Cortex of kidney (tissue), 1 donor: ENCODE results near the gene P2RX7.
"Not testable (repeated sequence)": the region's sequence is repeated elsewhere in the genome, so short reads cannot be mapped to it uniquely, and the experiment has no call there.

Experiments used
- DNase-seq: peaks from one replicate; lab custom pipeline; 2025; lab: John Stamatoyannopoulos, UW

Gene P2RX7

GRCh38 chr12:121170611-121171260, 38.1 kb downstream of the P2RX7 start:
- DNase-seq: no peak

DNA sequence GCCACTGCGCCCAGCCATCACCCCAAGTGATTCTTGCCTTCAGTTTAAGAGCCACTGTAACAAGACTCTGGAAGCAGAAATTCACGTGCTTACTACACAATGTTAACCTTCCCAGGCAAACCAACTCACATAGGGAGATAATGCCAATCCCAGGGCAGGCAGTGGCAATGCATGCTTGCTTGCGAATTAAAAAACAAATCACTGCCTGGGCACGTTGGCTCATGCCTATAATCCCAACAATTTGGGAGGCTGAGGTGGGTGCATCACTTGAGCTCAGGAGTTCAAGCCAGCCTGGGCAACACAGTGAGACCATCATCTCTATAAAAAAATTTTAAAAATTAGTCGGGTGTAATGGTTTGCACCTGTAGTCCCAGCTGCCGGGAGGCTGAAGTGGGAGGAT, 39.5 kb downstream of the P2RX7 start:
- no peak for DNase-seq

GRCh38 chr12:121175383-121176119, 42.9 kb downstream of the P2RX7 start:
- DNase-seq: no peak

- DNase-seq: no peak
Measured at GRCh38 chr12:121176826-121177529, 44.3 kb downstream of the P2RX7 start.

DNA sequence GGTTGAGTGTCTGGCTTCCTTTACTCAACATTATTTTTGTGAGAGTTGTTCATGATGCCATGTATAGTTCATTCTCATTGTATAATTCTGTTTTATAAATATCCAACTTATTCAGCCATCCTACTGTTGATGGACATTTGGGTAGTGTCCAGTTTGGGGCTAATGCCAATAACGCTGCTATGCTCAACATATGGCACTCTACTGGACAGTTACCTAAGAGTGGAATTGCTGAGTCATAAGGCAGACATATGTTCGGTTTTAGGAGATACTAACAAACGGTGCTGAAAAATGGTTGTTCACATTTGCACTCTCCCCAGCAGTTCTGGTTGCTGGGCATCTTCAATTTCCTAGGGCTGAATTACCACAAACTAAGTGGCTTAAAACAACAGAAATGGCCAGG, 48.5 kb downstream of the P2RX7 start:
- DNase-seq: no peak

DNA sequence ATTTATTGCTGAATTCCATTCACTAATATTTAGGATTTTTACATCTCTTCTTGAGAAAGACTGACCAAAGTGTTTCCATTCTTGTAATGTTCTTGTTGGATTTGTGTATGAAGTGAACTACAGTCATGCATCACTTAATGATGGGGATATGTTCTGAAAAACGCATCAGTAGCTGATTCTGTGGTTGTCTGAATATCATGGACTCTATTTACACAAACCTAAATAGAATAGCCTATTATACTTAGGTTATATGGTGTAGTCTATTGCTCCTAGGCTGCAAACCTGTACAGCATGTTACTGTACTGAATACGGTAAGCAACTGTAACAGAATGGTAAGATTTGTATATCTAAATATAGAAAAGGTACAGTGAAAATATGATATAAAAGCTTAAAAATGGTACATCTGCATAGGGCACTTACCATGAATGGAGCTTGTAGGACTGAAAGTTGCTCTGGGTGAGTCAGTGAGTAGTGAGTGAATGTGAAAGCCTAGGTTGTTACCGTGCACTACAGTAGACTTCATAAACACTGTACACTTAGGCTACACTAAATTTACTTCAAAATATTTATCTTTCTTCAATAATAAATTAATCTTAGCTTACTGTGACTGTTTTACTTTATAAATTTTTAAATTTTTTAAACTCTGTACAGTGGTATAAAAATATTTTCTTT, 49.7 kb downstream of the P2RX7 start:
- DNase-seq: no peak

GRCh38 chr12:121184425-121184824, 51.7 kb downstream of the P2RX7 start:
- DNase-seq: no peak

DNA sequence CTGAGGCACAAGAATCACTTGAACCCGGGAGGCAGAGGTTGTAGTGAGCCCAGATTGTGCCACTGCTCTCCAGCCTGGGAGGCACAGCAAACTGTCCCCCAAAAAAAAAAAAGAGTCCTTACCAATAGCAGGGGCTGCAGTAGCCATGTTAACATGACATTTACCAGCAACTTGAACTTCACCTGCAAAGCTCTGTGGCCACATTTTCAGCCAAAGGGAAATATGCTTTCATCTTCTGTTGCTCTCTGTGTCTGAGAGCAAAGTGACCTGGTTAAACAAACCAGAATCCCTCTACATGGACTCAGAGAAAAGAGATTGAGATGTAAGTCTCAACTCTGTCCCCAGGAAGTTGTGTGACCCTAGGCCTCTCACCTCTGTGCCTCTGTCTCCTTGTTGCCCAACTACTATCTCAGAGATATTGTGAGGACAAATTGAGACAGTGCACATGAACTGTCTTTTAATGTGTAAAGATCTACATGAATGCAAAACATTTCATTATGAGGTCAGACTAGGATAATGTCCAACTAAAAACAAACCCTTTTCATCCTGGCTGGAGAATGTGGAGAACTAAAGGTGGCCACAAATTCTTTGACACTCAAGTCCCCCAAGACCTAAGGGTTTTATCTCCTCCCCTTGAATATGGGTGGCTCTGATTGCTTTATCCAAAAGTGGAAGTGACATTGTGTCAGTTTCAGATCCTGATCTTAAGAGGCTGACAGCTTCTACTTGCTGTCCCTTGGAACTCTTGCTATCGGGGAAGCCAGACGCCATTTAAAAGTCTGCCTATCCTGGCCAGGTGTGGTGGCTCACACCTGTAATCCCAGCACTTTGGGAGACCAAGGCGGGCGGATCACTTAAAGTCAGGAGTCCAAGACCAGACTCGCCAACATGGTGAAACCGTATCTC, 52.6 kb downstream of the P2RX7 start:
- no peak for DNase-seq

- no peak for DNase-seq
Measured at GRCh38 chr12:121186826-121187225, 54.1 kb downstream of the P2RX7 start.

GRCh38 chr12:121187501-121187900, 54.8 kb downstream of the P2RX7 start:
- no peak for DNase-seq

- no peak for DNase-seq
Measured at GRCh38 chr12:121188227-121188626, 55.6 kb downstream of the P2RX7 start.

DNA sequence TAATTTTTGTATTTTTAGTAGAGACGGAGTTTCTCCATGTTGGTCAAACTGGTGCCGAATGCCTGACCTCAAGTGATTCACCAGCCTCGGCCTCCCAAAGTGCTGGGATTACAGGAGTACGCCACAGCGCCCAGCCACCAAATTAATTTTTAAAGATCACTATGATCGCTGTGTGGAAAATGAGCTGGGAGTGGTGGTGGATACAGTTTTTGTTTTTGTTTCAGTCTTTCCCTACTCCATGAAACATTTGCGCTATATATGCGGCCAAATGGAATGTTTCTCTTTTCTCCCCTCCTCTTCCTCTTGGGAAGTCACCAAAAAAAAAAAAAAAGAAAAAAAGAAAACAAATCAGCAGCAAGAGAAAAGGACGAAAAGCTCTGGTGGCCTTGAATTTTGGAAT, 56.5 kb downstream of the P2RX7 start:
- DNase-seq: no peak

GRCh38 chr12:121189619-121190155, 57.0 kb downstream of the P2RX7 start:
- no peak for DNase-seq

GRCh38 chr12:121190523-121191031, 57.9 kb downstream of the P2RX7 start:
- DNase-seq: no peak

DNA sequence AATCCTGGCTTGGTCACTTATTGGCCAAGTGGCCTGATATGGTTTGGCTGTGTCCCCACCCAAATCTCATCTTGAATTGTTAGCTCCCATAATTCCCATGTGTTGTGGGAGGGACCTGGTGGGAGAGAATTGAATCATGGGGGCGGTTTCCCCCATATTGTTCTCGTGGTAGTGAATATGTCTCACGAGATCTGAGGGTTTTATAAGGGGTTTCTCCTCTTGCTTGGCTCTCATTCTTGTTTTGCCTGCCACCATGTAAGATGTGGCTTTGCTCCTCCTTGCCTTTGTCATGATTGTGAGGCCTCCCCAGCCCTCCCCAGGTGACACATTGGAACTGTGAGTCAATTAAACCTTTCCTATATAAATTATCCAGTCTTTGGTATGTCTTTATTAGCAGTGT, 58.5 kb downstream of the P2RX7 start:
- no peak for DNase-seq

DNA sequence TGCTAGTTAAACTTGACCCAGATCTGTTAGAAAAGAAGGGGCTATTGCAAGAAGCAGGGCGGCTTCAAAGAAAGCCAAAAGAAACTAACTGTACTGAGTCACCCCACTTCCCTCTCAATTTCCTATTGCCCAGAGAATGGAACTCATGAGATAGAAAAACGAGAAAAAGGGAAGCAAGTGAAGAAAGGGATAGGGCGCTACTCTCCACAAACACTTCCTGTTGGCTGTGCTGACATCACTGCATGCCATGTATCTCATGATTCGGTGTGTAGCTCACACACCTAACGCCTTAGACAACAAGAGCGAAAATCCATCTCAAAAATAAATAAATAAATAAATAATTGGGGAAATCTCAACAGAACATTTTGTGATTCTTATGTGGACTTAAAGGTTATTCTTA, 64.2 kb downstream of the P2RX7 start:
- DNase-seq: no peak

- no peak for DNase-seq
Measured at GRCh38 chr12:121198949-121199348, 66.3 kb downstream of the P2RX7 start.

DNA sequence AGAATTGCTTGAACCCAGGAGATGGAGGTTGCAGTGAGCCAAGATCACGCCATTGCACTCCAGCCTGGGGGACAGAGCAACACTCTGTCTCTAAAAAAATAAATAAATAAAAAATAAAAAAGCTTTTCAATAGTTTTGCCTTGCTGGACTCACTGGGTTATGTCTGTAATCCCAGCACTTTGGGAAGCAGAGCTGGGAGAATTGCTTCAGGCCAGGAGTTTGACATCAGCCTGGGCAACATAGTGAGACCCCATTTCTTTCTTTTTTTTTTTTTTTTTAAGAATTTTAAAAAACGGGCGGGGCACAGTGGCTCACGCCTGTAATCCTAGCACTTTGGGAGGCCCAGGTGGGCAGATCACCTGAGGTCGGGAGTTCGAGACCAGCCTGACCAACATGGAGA, 68.5 kb downstream of the P2RX7 start:
- DNase-seq: not testable (repeated sequence)

DNA sequence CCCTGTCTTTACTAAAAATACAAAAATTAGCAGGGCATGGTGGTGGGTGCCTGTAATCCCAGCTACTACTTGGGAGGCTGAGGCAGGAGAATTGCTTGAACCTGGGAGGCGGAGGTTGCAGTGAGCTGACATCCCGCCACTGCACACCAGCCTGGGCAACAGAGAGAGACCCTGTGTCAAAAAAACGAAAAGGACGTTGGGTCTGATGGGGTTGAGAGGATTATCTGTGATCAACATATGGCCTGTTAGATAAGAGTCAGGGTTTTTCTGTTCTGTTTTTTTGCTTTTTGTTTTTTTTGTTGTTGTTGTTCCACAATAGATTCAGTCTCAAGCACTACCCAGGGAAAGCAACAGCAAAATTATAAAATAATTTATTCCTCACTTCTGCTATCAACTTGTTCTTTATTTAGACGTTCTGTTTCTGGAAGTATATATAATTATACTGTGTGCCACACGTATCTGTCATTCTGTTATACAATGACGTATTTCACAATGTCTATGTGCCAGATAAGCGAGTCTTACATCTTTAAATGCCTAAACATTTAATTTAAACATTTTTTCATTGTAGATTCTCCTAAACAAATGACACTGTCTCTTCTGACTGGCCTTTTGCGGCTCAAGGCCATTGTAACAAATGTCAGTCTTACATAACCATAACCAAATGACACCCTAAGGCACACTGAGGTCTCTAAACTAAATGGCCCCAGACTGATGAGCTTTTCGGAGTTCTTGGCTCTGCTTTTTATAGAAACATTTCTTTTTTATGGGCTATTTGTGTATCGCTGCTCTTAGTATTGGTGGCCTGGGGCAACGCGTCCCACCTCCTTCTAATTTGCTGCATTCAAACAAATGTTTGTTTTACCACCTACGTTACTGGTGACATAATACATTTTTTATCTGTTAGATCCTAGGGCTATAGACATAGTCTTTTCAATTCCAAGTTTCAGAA, 70.0 kb downstream of the P2RX7 start:
- DNase-seq: no peak

DNA sequence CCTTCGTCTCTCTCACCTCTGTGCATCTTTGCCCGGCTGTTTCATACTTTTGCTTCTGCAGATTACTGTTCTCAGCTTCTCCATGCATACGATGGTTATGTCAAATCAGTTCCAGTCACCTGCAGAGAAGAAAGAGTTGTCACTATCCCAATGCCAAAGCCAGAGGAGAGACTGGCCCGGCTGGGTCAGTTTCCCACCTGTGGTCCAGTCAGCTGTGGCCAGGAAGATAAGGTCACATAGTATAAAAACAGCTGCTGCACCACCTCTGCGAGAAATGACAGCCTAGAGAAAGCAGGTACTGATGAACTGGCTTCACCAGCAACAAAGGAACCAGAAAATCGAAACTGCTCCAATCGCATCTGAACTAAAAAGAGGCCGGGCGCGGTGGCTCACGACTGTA, 70.8 kb downstream of the P2RX7 start:
- no peak for DNase-seq
